ENCODE results near the gene PRSS1. TPM values are rescaled to one million over a fixed set of nuclear protein-coding genes. Genes with fewer than 3 reads are reported as not detected.

The PRSS1 gene
- total and polyA plus RNA-seq, 2 of the 8 experiments (the other 6 are each of a cell fraction or from before 2014, with no cell fraction given), result 0.09 TPM; not detected in 1

GRCh38 chr7:142784096-142784495, 34.8 kb downstream of the PRSS1 start:
- H4K20me1 ChIP-seq (replicated peaks in 1 of 2; ENCODE audit: control insufficient read depth in 1 of 2, insufficient read depth in 2 of 2, low read length in 2 of 2), result no peaks in the 10 kb centered on the region
- no peak overlapping the region for H3K18ac ChIP-seq (ENCODE audit: extremely low read depth, low read length)
- no peak overlapping the region for H3K4me3 ChIP-seq (ENCODE audit: extremely low read depth in 1 of 4, insufficient read depth in 2 of 4, low read depth in 3 of 4, low read length in 4 of 4)
- no peaks in the 10 kb centered on the region for H3K23me2 ChIP-seq (ENCODE audit: low read depth, low read length)
- H3K4me2 ChIP-seq (ENCODE audit: insufficient read depth in 1 of 2, low read depth in 2 of 2, low read length in 2 of 2), result no peak overlapping the region
- no peak overlapping the region for H2AFZ ChIP-seq (ENCODE audit: low read length)
- no peak overlapping the region for H2BK20ac ChIP-seq (ENCODE audit: low read length)
- H2AK5ac ChIP-seq (ENCODE audit: low read depth, low read length), result no peak overlapping the region
- ChIA-PET POLR2A (ENCODE audit: partially characterized antibody) (interaction anchor here (0.6 to 1.1 kb wide), 3 partner anchors 152 to 249 kb away, joined by 3 to 4 read pairs (median 3); no protein-coding TSS in a partner anchor), CTCF (ENCODE audit: partially characterized antibody) (interaction anchor here (0.6 to 24.1 kb wide), 30 partner anchors 11 to 461 kb away, joined by 3 to 430 read pairs (median 6); partner anchors contain the start of gene PRSS2)
- no peak overlapping the region for H3K9ac ChIP-seq (replicated peaks in 1 of 4; ENCODE audit: extremely low read depth in 1 of 4, low read depth in 3 of 4, low read length in 3 of 4)
- no peak overlapping the region for H3K27ac ChIP-seq (ENCODE audit: low read depth, low read length)
- no peak for FAIRE-seq
- 89% methylated on average over 6 of the region's 7 CpGs; no CpG with 5 or more reads in 1 of the 2 experiments for WGBS, 2 experiments (ENCODE audit: extremely low coverage in 1 of 2, insufficient coverage in 1 of 2, insufficient read length in 1 of 2, insufficient replicate concordance in 2 of 2, low coverage in 1 of 2, low lambda C conversion rate in 2 of 2, missing lambda C conversion rate in 1 of 2)
- no peak overlapping the region for H2BK15ac ChIP-seq (ENCODE audit: low read length)
- no peak overlapping the region for H3K56ac ChIP-seq (replicated peaks; ENCODE audit: insufficient read length, low read depth, low read length)
- H2BK120ac ChIP-seq (replicated peaks; ENCODE audit: low read depth, low read length), result no peak overlapping the region
- no peak overlapping the region for H3K14ac ChIP-seq (ENCODE audit: insufficient read length)
- H3K4ac ChIP-seq (replicated peaks; ENCODE audit: insufficient read length, low read depth, low read length), result no peak overlapping the region
- H3K4me1 ChIP-seq (replicated peaks in 1 of 4; ENCODE audit: control insufficient read depth in 3 of 4, insufficient read depth in 4 of 4, low read length in 3 of 4), result no peaks in the 10 kb centered on the region; a peak in 1 of 7 replicates
- no peak overlapping the region for H4K91ac ChIP-seq (replicated peaks; ENCODE audit: insufficient read length, low read length)
- H3K9me3 ChIP-seq (ENCODE audit: insufficient read depth in 2 of 2, low read depth in 1 of 2, low read length in 1 of 2), result no peaks in the 10 kb centered on the region
- no peaks in the 10 kb centered on the region for H3K79me2 ChIP-seq (ENCODE audit: control insufficient read depth in 1 of 2, insufficient read depth in 2 of 2, low read length in 2 of 2)
- H2BK12ac ChIP-seq (ENCODE audit: low read depth, low read length), result no peak overlapping the region
- DNase-seq (ENCODE audit: low read depth in 1 of 2, low spot score in 2 of 2), result no peak
- no peak overlapping the region for H4K8ac ChIP-seq (ENCODE audit: extremely low read depth, insufficient read depth, low read length)
- no peaks in the 10 kb centered on the region for H3K27me3 ChIP-seq (replicated peaks in 1 of 4; ENCODE audit: control insufficient read depth in 3 of 4, extremely low read depth in 1 of 4, insufficient read depth in 3 of 4, low read length in 3 of 4)
- no peaks in the 10 kb centered on the region for H3K79me1 ChIP-seq (ENCODE audit: low read depth, low read length)
- H3K23ac ChIP-seq (ENCODE audit: insufficient read length), result no peak overlapping the region
- H4K5ac ChIP-seq (ENCODE audit: insufficient read length, low read depth, low read length), result no peak overlapping the region
- no peaks in the 10 kb centered on the region for H3K36me3 ChIP-seq (ENCODE audit: control insufficient read depth in 2 of 4, insufficient read depth in 4 of 4, low read length in 3 of 4)
- H2BK5ac ChIP-seq (ENCODE audit: low read depth, low read length), result no peak overlapping the region
- TF ChIP-seq CTCF (IDR thresholded peaks at IDR 0.05; ENCODE audit: control extremely low read depth in 1 of 3, insufficient read depth in 1 of 3, low read depth in 1 of 3, low read length in 3 of 3) (peak; percentile 17 to 39 (median 25)), CHD2 (IDR thresholded peaks at IDR 0.05; ENCODE audit: low read length) (no peak), EP300 (IDR thresholded peaks at IDR 0.05; ENCODE audit: borderline replicate concordance in 1 of 2, low read depth in 2 of 2, low read length in 2 of 2) (no peak), RAD21 (IDR thresholded peaks at IDR 0.05 in 1 of 2, conservative IDR thresholded peaks at IDR 0.05 in 1 of 2; ENCODE audit: low read depth in 2 of 2, low read length in 2 of 2) (peak; percentile 54 to 71)

Measured in H1 (cell line).